Keratinocyte (primary cell): ENCODE measurements around the gene XCL2. TPM values are rescaled to one million over a fixed set of nuclear protein-coding genes. Genes with fewer than 3 reads are reported as not detected.

ENCODE experiments used
- DNase-seq: peaks from one replicate; pipeline ENCODE4 v3.0.0-alpha.2; 2011; ENCODE audit warnings: low read depth, missing footprints, low spot score
- FAIRE-seq: peaks from 2 replicates; lab custom pipeline; 2011; peaks lifted over from hg19 to GRCh38; lab: Jason Lieb, UNC
- H2AFZ ChIP-seq: 2 replicates; pipeline ENCODE4 v1.6.0; 2012; ENCODE audit warnings: low read length, control low read depth, inconsistent platforms; ENCODE audit not compliant: control insufficient read depth
- H3K27ac ChIP-seq: 2 replicates; pipeline ENCODE4 v1.5.1; 2011; ENCODE audit warnings: low read length; ENCODE audit not compliant: control insufficient read depth, insufficient read depth
- H3K27me3 ChIP-seq: 3 replicates; pipeline ENCODE4 v1.6.0; 2011; ENCODE audit warnings: low read length; ENCODE audit not compliant: control insufficient read depth, insufficient read depth; ENCODE audit errors: extremely low read depth
- H3K36me3 ChIP-seq, 2 experiments: 2 replicates in 1 of 2; 3 replicates in 1 of 2; pipeline ENCODE4 v1.5.1; 2011; ENCODE audit warnings: low read length in 2 of 2, mild to moderate bottlenecking in 1 of 2; ENCODE audit not compliant: control insufficient read depth in 2 of 2, insufficient read depth in 2 of 2; ENCODE audit errors: extremely low read depth in 1 of 2
- H3K4me1 ChIP-seq: 3 replicates; pipeline ENCODE4 v1.5.1; 2011; ENCODE audit warnings: low read length; ENCODE audit not compliant: control insufficient read depth, insufficient read depth; ENCODE audit errors: extremely low read depth
- H3K4me2 ChIP-seq: 3 replicates; pipeline ENCODE4 v1.6.0; 2011; ENCODE audit warnings: low read depth, low read length; ENCODE audit not compliant: control insufficient read depth, insufficient read depth; ENCODE audit errors: extremely low read depth
- H3K4me3 ChIP-seq, 3 experiments: fragments of 200-600 bp in 1 of 3; sonication (generic) in 1 of 3; 2 replicates in 2 of 3; 3 replicates in 1 of 3; pipeline ENCODE4 v1.5.1; 2011 to 2016; ENCODE audit warnings: low read length in 3 of 3, mild to moderate bottlenecking in 3 of 3, control low read depth in 2 of 3, inconsistent platforms in 1 of 3, low read depth in 1 of 3, mixed read lengths in 1 of 3, mixed run types in 1 of 3, moderate library complexity in 1 of 3; ENCODE audit not compliant: control insufficient read depth in 2 of 3, insufficient read depth in 2 of 3; ENCODE audit errors: extremely low read depth in 1 of 3
- H3K79me2 ChIP-seq: 2 replicates; pipeline ENCODE4 v1.6.0; 2012; ENCODE audit warnings: low read length; ENCODE audit not compliant: control insufficient read depth, insufficient read depth
- H3K9ac ChIP-seq: 3 replicates; pipeline ENCODE4 v1.6.0; 2011; ENCODE audit warnings: low read length; ENCODE audit not compliant: control insufficient read depth, insufficient read depth; ENCODE audit errors: extremely low read depth
- H3K9me1 ChIP-seq: 3 replicates; pipeline ENCODE4 v1.6.0; 2011; ENCODE audit warnings: low read length; ENCODE audit not compliant: control insufficient read depth, insufficient read depth; ENCODE audit errors: extremely low read depth
- H3K9me3 ChIP-seq: 2 replicates; pipeline ENCODE4 v1.5.1; 2012; ENCODE audit warnings: low read depth, low read length; ENCODE audit not compliant: control insufficient read depth
- H4K20me1 ChIP-seq: 3 replicates; pipeline ENCODE4 v1.6.0; 2011; ENCODE audit warnings: low read length; ENCODE audit not compliant: control insufficient read depth, insufficient read depth; ENCODE audit errors: extremely low read depth
- EZH2 ChIP-seq: IDR thresholded peaks from one replicate; pipeline ENCODE4 v1.6.1; 2012; ENCODE audit warnings: inconsistent platforms, mild to moderate bottlenecking, low read length, moderate library complexity
- dilution Hi-C: fragments of 300-500 bp; cut with MboI; formaldehyde crosslinking; loops from one replicate; pipeline ENCODE4 v1.7.0; 2020; ENCODE audit warnings: low sequenced_read_pairs; ENCODE audit not compliant: extremely low pct_ligation_motif_present
- polyA plus RNA-seq, 5 experiments: library from polyadenylated mRNA; depleted of rRNA in 3 of 5; stranded (reverse) in 3 of 5; stranded (forward) in 1 of 5; unstranded in 1 of 5; fragments of >200 nt; gene quantifications; 1 replicate in 1 of 5; 2 replicates in 3 of 5; 3 replicates in 1 of 5; pipeline versions ENCODE4 v1.2.1 to v1.2.3, GENCODE V29; 2011 to 2012; ENCODE audit warnings: missing spikeins in 2 of 5, low read depth in 1 of 5, low replicate concordance in 1 of 5
- TF ChIP-seq, protein P1 (sequence below), 3 experiments: IDR thresholded peaks in 1 of 3; conservative IDR thresholded peaks in 1 of 3; optimal IDR thresholded peaks in 1 of 3; 2 replicates in 2 of 3; 3 replicates in 1 of 3; pipeline versions ENCODE3 to v1.5.1; 2011; ENCODE audit warnings: low read length in 3 of 3, mild to moderate bottlenecking in 3 of 3, moderate library complexity in 2 of 3, control low read depth in 1 of 3, inconsistent platforms in 1 of 3; ENCODE audit not compliant: insufficient read depth in 2 of 3; ENCODE audit errors: extremely low read depth in 1 of 3

Gene XCL2
- polyA plus RNA-seq, 1 donor (not counting 4 experiments of a cell fraction or from before 2014, with no cell fraction given): not detected

DNA sequence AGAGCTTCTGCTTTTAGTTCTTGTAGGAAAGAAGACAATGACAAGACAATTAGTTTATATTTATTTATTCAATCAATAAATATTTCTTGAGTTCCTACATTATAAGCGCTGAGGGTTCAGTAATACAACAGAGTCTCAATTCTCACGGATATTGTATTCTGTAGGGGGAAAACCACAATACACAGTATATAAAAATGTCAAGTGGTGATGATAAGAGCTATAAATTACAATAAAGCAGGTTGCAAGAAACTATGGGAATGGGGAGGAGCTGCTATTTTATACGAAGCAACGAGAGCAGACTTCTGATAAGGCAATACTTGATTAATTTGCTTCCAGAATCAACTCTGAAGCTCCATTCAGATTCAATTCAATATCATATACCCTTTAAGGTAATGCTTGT, 22.0 kb upstream of the XCL2 start:
- no peak overlapping the region for H2AFZ ChIP-seq
- no peaks in the 10 kb centered on the region for H3K4me1 ChIP-seq
- no peak overlapping the region for H3K4me2 ChIP-seq
- no peaks in the 10 kb centered on the region for H4K20me1 ChIP-seq
- H3K9me1 ChIP-seq: no peaks in the 10 kb centered on the region
- H3K36me3 ChIP-seq: no peaks in the 10 kb centered on the region
- TF ChIP-seq, protein P1, sequence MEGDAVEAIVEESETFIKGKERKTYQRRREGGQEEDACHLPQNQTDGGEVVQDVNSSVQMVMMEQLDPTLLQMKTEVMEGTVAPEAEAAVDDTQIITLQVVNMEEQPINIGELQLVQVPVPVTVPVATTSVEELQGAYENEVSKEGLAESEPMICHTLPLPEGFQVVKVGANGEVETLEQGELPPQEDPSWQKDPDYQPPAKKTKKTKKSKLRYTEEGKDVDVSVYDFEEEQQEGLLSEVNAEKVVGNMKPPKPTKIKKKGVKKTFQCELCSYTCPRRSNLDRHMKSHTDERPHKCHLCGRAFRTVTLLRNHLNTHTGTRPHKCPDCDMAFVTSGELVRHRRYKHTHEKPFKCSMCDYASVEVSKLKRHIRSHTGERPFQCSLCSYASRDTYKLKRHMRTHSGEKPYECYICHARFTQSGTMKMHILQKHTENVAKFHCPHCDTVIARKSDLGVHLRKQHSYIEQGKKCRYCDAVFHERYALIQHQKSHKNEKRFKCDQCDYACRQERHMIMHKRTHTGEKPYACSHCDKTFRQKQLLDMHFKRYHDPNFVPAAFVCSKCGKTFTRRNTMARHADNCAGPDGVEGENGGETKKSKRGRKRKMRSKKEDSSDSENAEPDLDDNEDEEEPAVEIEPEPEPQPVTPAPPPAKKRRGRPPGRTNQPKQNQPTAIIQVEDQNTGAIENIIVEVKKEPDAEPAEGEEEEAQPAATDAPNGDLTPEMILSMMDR (optimal IDR thresholded peaks at IDR 0.05 in 1 of 3, IDR thresholded peaks at IDR 0.05 in 1 of 3, conservative IDR thresholded peaks at IDR 0.05 in 1 of 3; ENCODE audit: extremely low read depth in 1 of 3, insufficient read depth in 2 of 3, low read length in 3 of 3): no peak
- no peak for TF ChIP-seq EZH2
- no peak overlapping the region for H3K27ac ChIP-seq
- no peak for DNase-seq
- H3K79me2 ChIP-seq: no peaks in the 10 kb centered on the region
- H3K27me3 ChIP-seq: peaks cover 4% of the 10 kb centered on the region
- H3K4me3 ChIP-seq: no peak overlapping the region
- dilution Hi-C loops: no loop called here
- no peak for FAIRE-seq
- no peaks in the 10 kb centered on the region for H3K9me3 ChIP-seq
- no peak overlapping the region for H3K9ac ChIP-seq

DNA sequence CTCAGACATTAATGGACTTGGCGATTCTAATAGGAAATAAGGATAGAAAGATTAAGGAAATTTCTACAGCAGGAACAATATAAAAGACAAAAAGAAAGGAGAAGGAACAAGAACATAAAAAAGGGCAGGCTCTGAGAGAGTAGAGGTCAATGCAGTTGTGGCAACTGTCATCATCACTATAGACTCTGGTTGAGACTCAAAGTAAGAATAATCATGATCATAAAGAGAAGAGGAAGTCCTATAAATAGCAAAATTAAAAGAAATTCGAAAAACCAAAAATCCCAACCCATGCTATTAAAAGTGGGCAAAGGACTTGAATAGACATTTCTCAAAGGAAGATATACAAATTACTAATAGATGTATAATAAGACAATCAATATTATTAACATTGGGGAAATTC, 18.2 kb upstream of the XCL2 start:
- TF ChIP-seq, protein P1 (optimal IDR thresholded peaks at IDR 0.05 in 1 of 3, IDR thresholded peaks at IDR 0.05 in 1 of 3, conservative IDR thresholded peaks at IDR 0.05 in 1 of 3; ENCODE audit: extremely low read depth in 1 of 3, insufficient read depth in 2 of 3, low read length in 3 of 3): no peak
- no peak for TF ChIP-seq EZH2

More for the DNA sequence above, 18.2 kb upstream of the XCL2 start:
- no peak overlapping the region for H2AFZ ChIP-seq
- no peaks in the 10 kb centered on the region for H3K9me3 ChIP-seq
- H3K9me1 ChIP-seq: no peaks in the 10 kb centered on the region
- no peak overlapping the region for H3K4me3 ChIP-seq
- H3K4me1 ChIP-seq: no peaks in the 10 kb centered on the region
- DNase-seq: no peak
- peaks cover 7% of the 10 kb centered on the region for H3K27me3 ChIP-seq
- no peak overlapping the region for H3K4me2 ChIP-seq
- H4K20me1 ChIP-seq: no peaks in the 10 kb centered on the region
- dilution Hi-C loops: no loop called here
- no peaks in the 10 kb centered on the region for H3K79me2 ChIP-seq
- no peak overlapping the region for H3K27ac ChIP-seq
- H3K9ac ChIP-seq: no peak overlapping the region
- H3K36me3 ChIP-seq: no peaks in the 10 kb centered on the region
- no peak for FAIRE-seq
